Tibial nerve (tissue), 4 donors: ENCODE measurements around the gene HOXB5. TPM values are rescaled to one million over a fixed set of nuclear protein-coding genes. Genes with fewer than 3 reads are reported as not detected.

ENCODE experiments used
- DNase-seq, 2 donors: peaks; one replicate each; pipeline ENCODE4 v3.0.0-alpha.2; 2019; ENCODE audit warnings: low spot score in 2 of 2
- H3K27ac ChIP-seq, 4 donors: fragments of 200-600 bp; sonication (generic) in 3 of 4; one replicate each; pipeline ENCODE4 v1.5.1; 2017 to 2019; ENCODE audit warnings: mild to moderate bottlenecking in 1 of 4
- H3K27me3 ChIP-seq, 2 donors: fragments of 200-600 bp; sonication (generic) in 1 of 2; one replicate each; pipeline versions ENCODE4 v1.5.1 to v1.6.0; 2017 to 2019
- H3K36me3 ChIP-seq, 3 donors: fragments of 200-600 bp; sonication (generic); one replicate each; pipeline ENCODE4 v1.5.1; 2018 to 2019
- H3K4me1 ChIP-seq, 4 donors: fragments of 200-600 bp; sonication (generic) in 3 of 4; one replicate each; pipeline ENCODE4 v1.5.1; 2017 to 2019
- H3K4me3 ChIP-seq, 4 donors: fragments of 200-600 bp; sonication (generic) in 3 of 4; one replicate each; pipeline ENCODE4 v1.5.1; 2017 to 2019; ENCODE audit warnings: mild to moderate bottlenecking in 1 of 4, moderate library complexity in 1 of 4
- H3K9me3 ChIP-seq, 4 donors: fragments of 200-600 bp; sonication (generic) in 3 of 4; one replicate each; pipeline ENCODE4 v1.5.1; 2017 to 2019
- EP300 ChIP-seq, 2 donors: sonication (generic); formaldehyde crosslinking; IDR thresholded peaks; one replicate each; pipeline ENCODE4 v1.6.1; 2017; ENCODE audit warnings: antibody characterized with exemption in 2 of 2, mild to moderate bottlenecking in 1 of 2
- POLR2A ChIP-seq, 2 donors: fragments of 450-650 bp; IDR thresholded peaks; one replicate each; pipeline ENCODE4 v1.6.1; 2017; ENCODE audit warnings: antibody characterized with exemption in 2 of 2, mild to moderate bottlenecking in 2 of 2, moderate library complexity in 2 of 2
- WGBS, 2 donors: methylation state at CpG; one replicate each; pipeline ENCODE4 v1.1.5; 2018; 5-methylcytosine and 5-hydroxymethylcytosine counted together
- total RNA-seq, 4 donors: library from RNA; depleted of rRNA; stranded (reverse); fragments of >200 nt; gene quantifications; one replicate each; pipeline ENCODE4 v1.1.0, GENCODE V29; 2016
- TF ChIP-seq, protein P1 (sequence below), 5 experiments: fragments of 200-600 bp in 3 of 5; fragments of 450-650 bp in 2 of 5; sonication (generic) in 3 of 5; IDR thresholded peaks; one replicate each; pipeline ENCODE4 v1.5.1; 2016 to 2019; ENCODE audit warnings: antibody characterized with exemption in 5 of 5, mild to moderate bottlenecking in 3 of 5, moderate library complexity in 2 of 5

The HOXB5 gene
- total RNA-seq, 4 donors from 2014 or later = 1.6 to 1.8 TPM; not detected in 2

- peaks cover 0 to 100% of the 10 kb centered on the region in 2 donors for H3K27me3 ChIP-seq
- H3K36me3 ChIP-seq = no peaks in the 10 kb centered on the region
- H3K27ac ChIP-seq = no peak overlapping the region
- DNase-seq = peak; percentile 83 to 86
- WGBS, 2 donors = 11 to 13% methylated on average over 25 of the region's 25 CpGs
- H3K4me1 ChIP-seq = peaks cover 0 to 40% (median 5%) of the 10 kb centered on the region in 4 donors
- TF ChIP-seq POLR2A (IDR thresholded peaks at IDR 0.05) (no peak), EP300 (IDR thresholded peaks at IDR 0.05) (peak in 1 of 2 donors; percentile 21)
- TF ChIP-seq, protein P1, sequence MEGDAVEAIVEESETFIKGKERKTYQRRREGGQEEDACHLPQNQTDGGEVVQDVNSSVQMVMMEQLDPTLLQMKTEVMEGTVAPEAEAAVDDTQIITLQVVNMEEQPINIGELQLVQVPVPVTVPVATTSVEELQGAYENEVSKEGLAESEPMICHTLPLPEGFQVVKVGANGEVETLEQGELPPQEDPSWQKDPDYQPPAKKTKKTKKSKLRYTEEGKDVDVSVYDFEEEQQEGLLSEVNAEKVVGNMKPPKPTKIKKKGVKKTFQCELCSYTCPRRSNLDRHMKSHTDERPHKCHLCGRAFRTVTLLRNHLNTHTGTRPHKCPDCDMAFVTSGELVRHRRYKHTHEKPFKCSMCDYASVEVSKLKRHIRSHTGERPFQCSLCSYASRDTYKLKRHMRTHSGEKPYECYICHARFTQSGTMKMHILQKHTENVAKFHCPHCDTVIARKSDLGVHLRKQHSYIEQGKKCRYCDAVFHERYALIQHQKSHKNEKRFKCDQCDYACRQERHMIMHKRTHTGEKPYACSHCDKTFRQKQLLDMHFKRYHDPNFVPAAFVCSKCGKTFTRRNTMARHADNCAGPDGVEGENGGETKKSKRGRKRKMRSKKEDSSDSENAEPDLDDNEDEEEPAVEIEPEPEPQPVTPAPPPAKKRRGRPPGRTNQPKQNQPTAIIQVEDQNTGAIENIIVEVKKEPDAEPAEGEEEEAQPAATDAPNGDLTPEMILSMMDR (IDR thresholded peaks at IDR 0.05) = peak; percentile 91 to 97 (median 95)
- H3K9me3 ChIP-seq = no peaks in the 10 kb centered on the region
- peak overlapping the region in 1 of 4 donors; percentile 30 for H3K4me3 ChIP-seq
Observed at GRCh38 chr17:48618256-48618896, 24.8 kb upstream of the HOXB5 start.

DNA sequence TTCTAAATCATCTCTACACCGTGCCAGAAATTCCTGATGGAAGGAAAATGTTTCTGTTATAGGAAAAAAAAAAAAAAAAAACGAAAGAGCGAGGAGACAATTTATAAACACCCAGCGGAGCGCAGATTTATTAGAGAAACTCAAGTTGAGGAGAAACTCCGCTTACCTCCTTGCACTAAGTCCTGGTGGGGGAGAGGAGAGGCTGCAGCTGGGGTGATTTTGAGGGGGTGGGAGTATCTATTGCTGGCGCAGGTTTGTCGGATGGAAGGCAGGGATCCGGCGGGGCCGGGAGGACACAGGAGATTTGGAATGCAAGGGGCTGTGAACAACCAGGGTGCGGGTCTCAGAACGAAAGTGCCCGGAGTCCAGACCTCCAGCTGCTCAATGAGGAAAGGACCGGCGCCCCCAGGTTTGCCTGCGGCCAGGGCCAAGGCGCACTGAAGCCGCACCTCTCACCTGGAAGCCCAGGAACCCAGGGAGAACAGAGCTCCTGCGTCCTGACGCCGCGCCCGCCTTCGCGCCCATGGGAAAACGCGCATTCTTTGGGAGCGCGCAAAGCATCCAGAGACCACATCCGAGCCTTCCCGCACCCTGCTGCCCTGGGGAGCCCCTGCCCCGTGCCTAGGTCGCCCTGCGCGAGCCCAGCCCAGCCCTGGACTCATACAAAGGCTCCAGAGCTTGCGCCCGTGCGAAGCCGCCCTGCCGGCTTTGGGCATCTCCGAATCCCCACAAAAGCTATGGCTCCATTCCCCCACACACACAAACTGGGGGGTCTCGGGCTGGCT lies 24.1 kb upstream of the HOXB5 start:
- no peak for TF ChIP-seq EP300 (IDR thresholded peaks at IDR 0.05)
- TF ChIP-seq, protein P1 (IDR thresholded peaks at IDR 0.05) = no peak
- Histone ChIP-seq H3K27ac (no peak overlapping the region), H3K27me3 (peaks cover 0 to 98% of the 10 kb centered on the region in 2 donors), H3K4me3 (no peak overlapping the region), H3K36me3 (no peaks in the 10 kb centered on the region), H3K4me1 (peaks cover 0 to 45% (median 9%) of the 10 kb centered on the region in 4 donors), H3K9me3 (no peaks in the 10 kb centered on the region)
- no peak for DNase-seq
- WGBS, 2 donors = 19 to 27% methylated on average over 42 to 43 of the region's 43 CpGs

GRCh38 chr17:48616717-48617470 lies 23.3 kb upstream of the HOXB5 start:
- Histone ChIP-seq H3K4me1 (peaks cover 0 to 53% (median 13%) of the 10 kb centered on the region in 4 donors), H3K27ac (no peak overlapping the region), H3K9me3 (no peaks in the 10 kb centered on the region), H3K4me3 (no peak overlapping the region), H3K27me3 (peaks cover 2 to 98% of the 10 kb centered on the region in 2 donors), H3K36me3 (no peaks in the 10 kb centered on the region)
- 49 to 52% methylated on average over 15 of the region's 15 CpGs for WGBS, 2 donors
- TF ChIP-seq, protein P1 (IDR thresholded peaks at IDR 0.05) = no peak
- TF ChIP-seq POLR2A (IDR thresholded peaks at IDR 0.05) = no peak
- no peak for TF ChIP-seq EP300 (IDR thresholded peaks at IDR 0.05)
- DNase-seq = no peak

- TF ChIP-seq POLR2A (IDR thresholded peaks at IDR 0.05) (no peak), EP300 (IDR thresholded peaks at IDR 0.05) (no peak)
- TF ChIP-seq, protein P1 (IDR thresholded peaks at IDR 0.05) = no peak
- Histone ChIP-seq H3K36me3 (no peaks in the 10 kb centered on the region), H3K9me3 (no peaks in the 10 kb centered on the region), H3K4me3 (no peak overlapping the region), H3K4me1 (peaks cover 0 to 61% (median 16%) of the 10 kb centered on the region in 4 donors), H3K27me3 (peaks cover 5 to 98% of the 10 kb centered on the region in 2 donors), H3K27ac (no peak overlapping the region)
- 32 to 42% methylated on average over 16 to 17 of the region's 17 CpGs for WGBS, 2 donors
- no peak for DNase-seq
Observed at GRCh38 chr17:48615963-48616716, 22.6 kb upstream of the HOXB5 start.
